ENCODE data around the gene ADIPOR2. TPM values are rescaled to one million over a fixed set of nuclear protein-coding genes. Genes with fewer than 3 reads are reported as not detected.
"Not testable (repeated sequence)": the region's sequence is repeated elsewhere in the genome, so short reads cannot be mapped to it uniquely, and the experiment has no call there.

The ADIPOR2 gene
- polyA plus RNA-seq, 10 donors = 23.3 to 29.8 (median 25.5) TPM

- no peak for DNase-seq
Measured at GRCh38 chr12:1732914-1733313, 42.0 kb downstream of the ADIPOR2 start.

- DNase-seq = not testable (repeated sequence)
Measured at GRCh38 chr12:1733712-1734111, 42.8 kb downstream of the ADIPOR2 start.

- DNase-seq = no peak
Measured at GRCh38 chr12:1737652-1738286, 46.9 kb downstream of the ADIPOR2 start.

GRCh38 chr12:1738446-1738845 lies 47.6 kb downstream of the ADIPOR2 start:
- DNase-seq = peak in 2 of 3 donors; percentile 6 to 25

- no peak for DNase-seq
Measured at GRCh38 chr12:1739368-1739767, 48.5 kb downstream of the ADIPOR2 start.

- DNase-seq = no peak
Measured at GRCh38 chr12:1740161-1740948, 49.5 kb downstream of the ADIPOR2 start.

GRCh38 chr12:1741154-1741949 lies 50.5 kb downstream of the ADIPOR2 start:
- no peak for DNase-seq

- DNase-seq = no peak
Measured at GRCh38 chr12:1744932-1745331, 54.1 kb downstream of the ADIPOR2 start.

GRCh38 chr12:1747609-1748008 lies 56.7 kb downstream of the ADIPOR2 start:
- DNase-seq = no peak

- DNase-seq = no peak
Measured at GRCh38 chr12:1749019-1749418, 58.1 kb downstream of the ADIPOR2 start.

GRCh38 chr12:1750300-1750699 lies 59.4 kb downstream of the ADIPOR2 start:
- DNase-seq = no peak

GRCh38 chr12:1758376-1758775 lies 67.5 kb downstream of the ADIPOR2 start:
- no peak for DNase-seq

- no peak for DNase-seq
Measured at GRCh38 chr12:1758887-1759286, 68.0 kb downstream of the ADIPOR2 start.

- DNase-seq = no peak
Measured at GRCh38 chr12:1760566-1761382, 69.9 kb downstream of the ADIPOR2 start.

GRCh38 chr12:1761857-1762256 lies 71.0 kb downstream of the ADIPOR2 start:
- DNase-seq = no peak

- DNase-seq = no peak
Measured at GRCh38 chr12:1763153-1763552, 72.3 kb downstream of the ADIPOR2 start.

- no peak for DNase-seq
Measured at GRCh38 chr12:1766110-1766509, 75.2 kb downstream of the ADIPOR2 start.

- no peak for DNase-seq
Measured at GRCh38 chr12:1767407-1768090, 76.7 kb downstream of the ADIPOR2 start.

GRCh38 chr12:1768615-1769014 lies 77.7 kb downstream of the ADIPOR2 start:
- no peak for DNase-seq

GRCh38 chr12:1769809-1770494 lies 79.1 kb downstream of the ADIPOR2 start:
- no peak for DNase-seq
